Measurements from ENCODE around the gene PPP1R26.

The PPP1R26 gene

GRCh38 chr9:135488527-135488926 lies 8.9 kb downstream of the PPP1R26 start:
- DNase-seq: no peak

GRCh38 chr9:135489188-135489906 lies 9.8 kb downstream of the PPP1R26 start:
- no peak for DNase-seq

GRCh38 chr9:135490166-135490870 lies 10.7 kb downstream of the PPP1R26 start:
- DNase-seq: no peak

GRCh38 chr9:135490980-135491464 lies 11.4 kb downstream of the PPP1R26 start:
- no peak for DNase-seq

GRCh38 chr9:135491764-135492163 lies 12.2 kb downstream of the PPP1R26 start:
- DNase-seq: no peak

GRCh38 chr9:135492886-135493669 lies 13.5 kb downstream of the PPP1R26 start:
- no peak for DNase-seq

- no peak for DNase-seq
These were observed 15.4 kb downstream of the PPP1R26 start for GRCh38 chr9:135494791-135495559.

GRCh38 chr9:135498381-135499126 lies 19.0 kb downstream of the PPP1R26 start:
- DNase-seq: no peak

GRCh38 chr9:135499326-135500070 lies 19.9 kb downstream of the PPP1R26 start:
- peak; percentile 89 for DNase-seq

GRCh38 chr9:135500071-135500524 lies 20.5 kb downstream of the PPP1R26 start:
- no peak for DNase-seq

GRCh38 chr9:135500525-135501260 lies 21.1 kb downstream of the PPP1R26 start, which contains the start of gene MRPS2:
TSS of gene MRPS2 (plus strand) at chr9:135500682. CDS start at chr9:135500711, 29 bp downstream.
- DNase-seq: peak; percentile 87

- DNase-seq: no peak
These were observed 21.9 kb downstream of the PPP1R26 start for GRCh38 chr9:135501261-135502167.

GRCh38 chr9:135502168-135502872 lies 22.7 kb downstream of the PPP1R26 start:
- DNase-seq: no peak

- DNase-seq: no peak
These were observed 23.3 kb downstream of the PPP1R26 start for GRCh38 chr9:135502873-135503321.

GRCh38 chr9:135503371-135504261 lies 24.0 kb downstream of the PPP1R26 start:
- DNase-seq: no peak

- DNase-seq: peak; percentile 47
These were observed 25.0 kb downstream of the PPP1R26 start for GRCh38 chr9:135504262-135505243.

All from activated CD4-positive, CD25-positive, alpha-beta regulatory T cell treated with anti-CD3 and anti-CD28 coated beads, Interleukin-2, amount 50 U/mL, for 72 hours (primary cell).